HG03520 (cell line): ENCODE data around the gene TACR1.

Source experiments
- ATAC-seq: cut with Tn5 transposase; IDR thresholded peaks from one replicate; pipeline ENCODE4 v1.9.1; 2021; ENCODE audit warnings: mild to moderate bottlenecking, moderate library complexity; ENCODE audit not compliant: unreplicated experiment

The TACR1 gene

GRCh38 chr2:75025216-75025615, 174.1 kb downstream of the TACR1 start:
- no peak for ATAC-seq

DNA sequence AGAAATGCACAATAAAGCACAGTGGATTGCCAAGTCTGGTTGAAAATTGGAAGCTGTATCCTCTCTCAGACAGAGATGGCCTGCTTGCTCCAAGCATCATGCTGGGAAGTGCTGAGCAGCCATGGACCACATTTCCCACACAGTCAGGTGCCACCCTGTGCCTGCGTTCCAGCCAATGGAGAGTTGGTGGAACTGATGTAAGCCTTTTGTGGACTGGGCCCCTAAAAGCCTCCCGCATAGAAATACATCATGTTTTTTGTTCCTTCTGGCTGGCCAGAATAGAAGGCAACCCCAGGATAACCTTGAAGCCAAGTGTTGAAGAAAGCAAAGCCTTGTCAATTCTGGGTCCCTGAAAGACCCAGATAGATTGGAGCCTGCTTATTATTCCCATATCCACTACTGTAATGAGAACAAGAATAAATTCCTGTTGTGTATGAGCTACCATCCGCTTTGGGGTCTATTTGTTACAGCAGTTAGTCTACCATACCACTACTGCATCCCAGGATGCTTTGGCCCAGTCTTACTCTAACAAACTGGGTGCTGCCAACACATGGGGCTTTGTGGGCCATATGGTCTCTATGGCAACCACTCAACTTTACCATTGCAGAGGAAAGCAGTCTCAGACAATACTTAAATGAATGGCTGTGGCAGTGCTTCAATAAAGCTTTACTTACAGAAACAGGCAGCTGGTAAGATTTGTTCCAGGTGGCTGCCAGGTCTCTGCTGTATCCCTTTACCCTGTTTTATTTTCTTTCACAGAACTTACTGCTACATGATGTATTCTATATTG, 175.5 kb downstream of the TACR1 start:
- ATAC-seq: no peak

GRCh38 chr2:75022516-75022915, 176.8 kb downstream of the TACR1 start:
- ATAC-seq: no peak

GRCh38 chr2:75021672-75022071, 177.6 kb downstream of the TACR1 start:
- no peak for ATAC-seq

- no peak for ATAC-seq
These were observed 178.8 kb downstream of the TACR1 start for GRCh38 chr2:75020476-75020875.

DNA sequence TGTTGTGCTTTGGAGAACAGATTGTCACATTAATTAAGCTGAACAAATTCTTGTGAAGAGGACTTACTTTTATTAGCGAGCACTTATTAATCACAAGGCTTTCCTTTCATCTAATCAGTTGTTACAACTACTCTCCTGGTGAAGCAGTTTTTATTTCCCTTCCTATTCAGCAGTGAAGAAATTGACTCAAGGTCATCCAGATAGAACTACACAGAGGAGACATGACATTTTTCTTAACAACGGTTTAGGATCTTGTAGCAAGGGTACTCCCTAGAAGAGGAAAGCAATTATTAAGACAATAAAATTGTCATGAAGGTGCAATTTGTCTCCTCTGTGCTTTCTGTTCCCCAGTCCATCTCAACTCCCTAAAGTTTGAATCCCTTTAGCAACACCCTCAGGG, 179.5 kb downstream of the TACR1 start:
- no peak for ATAC-seq

GRCh38 chr2:75018162-75018561, 181.2 kb downstream of the TACR1 start:
- no peak for ATAC-seq

- ATAC-seq: no peak
These were observed 187.2 kb downstream of the TACR1 start for GRCh38 chr2:75012080-75012479.

DNA sequence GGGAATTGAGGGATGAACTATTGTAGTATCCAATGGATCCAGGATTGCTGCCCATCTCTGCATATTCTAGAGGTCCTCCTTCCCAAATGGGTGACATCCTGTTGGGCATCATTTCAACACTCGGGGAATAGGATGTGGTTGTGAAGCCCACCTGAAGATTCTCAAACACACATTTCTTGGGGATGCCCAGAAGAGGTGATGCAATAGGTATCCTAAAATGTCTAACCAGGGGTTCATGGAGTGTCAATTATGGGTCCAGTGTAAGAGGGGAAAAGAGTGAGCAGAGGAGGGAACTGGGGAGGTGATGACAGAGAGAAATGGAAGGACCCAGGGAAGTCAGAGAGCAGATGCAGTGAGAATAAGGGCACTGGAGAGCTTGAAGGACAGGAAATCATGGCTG, 188.7 kb downstream of the TACR1 start:
- no peak for ATAC-seq

DNA sequence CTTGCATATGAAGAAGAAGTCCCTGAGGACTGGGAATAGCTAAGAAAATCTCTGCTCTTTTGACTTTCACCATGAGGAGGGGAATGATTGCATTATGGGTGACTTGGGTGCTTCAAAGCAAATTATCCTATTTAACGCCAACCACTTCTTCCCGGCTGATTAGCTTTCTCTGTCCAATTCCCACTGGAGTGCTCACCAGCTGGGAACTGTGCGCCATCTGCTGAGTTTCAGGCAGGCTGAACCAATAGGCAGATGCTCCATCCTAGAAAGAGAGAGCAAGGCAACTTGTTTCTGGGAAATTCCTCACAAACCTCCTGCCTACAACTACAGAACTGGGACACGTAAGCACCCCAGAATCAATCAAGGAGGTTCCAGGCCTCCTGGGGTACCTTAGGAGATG, 191.5 kb downstream of the TACR1 start:
- no peak for ATAC-seq

- ATAC-seq: no peak
These were observed 192.3 kb downstream of the TACR1 start for GRCh38 chr2:75007061-75007460.

GRCh38 chr2:75006041-75006440, 193.3 kb downstream of the TACR1 start:
- no peak for ATAC-seq

DNA sequence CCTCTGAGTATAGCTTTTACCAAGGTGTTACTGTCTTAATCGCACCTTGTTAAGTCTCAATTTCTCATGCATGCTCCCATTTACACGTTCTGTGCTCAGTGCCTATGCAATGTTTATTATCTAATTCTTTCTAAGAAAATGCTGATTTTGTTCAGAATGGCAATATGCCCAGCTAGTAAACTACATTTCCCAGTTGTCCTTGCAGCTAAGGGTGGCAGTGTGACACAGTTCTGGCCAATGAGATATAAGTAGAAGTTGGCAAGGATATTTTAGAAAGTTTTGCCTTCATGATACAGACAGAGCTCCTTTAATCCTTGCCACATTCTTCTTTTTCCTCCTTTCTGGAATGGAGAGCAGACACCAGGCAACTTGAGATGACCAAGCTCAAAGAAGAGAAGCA, 195.5 kb downstream of the TACR1 start:
- ATAC-seq: no peak

GRCh38 chr2:75003276-75003675, 196.0 kb downstream of the TACR1 start:
- ATAC-seq: no peak

DNA sequence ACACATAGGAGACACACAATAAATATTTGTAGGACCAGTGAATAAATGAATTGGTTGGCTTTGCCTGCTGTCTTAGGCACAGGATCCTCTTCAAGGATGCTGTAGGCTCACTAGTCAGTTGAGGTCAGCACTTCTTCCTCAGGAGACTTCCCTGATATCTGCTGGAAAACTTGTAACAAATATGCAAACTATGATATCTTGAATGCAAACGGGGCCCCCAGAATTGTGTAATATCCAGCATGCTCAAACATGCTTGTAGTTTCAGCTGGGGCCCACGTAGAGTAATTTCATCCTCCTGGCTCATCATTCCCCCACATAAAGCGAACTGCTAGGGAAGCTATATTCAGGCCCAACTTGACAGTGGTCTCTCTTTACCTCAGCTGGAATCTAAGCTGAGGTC, 197.3 kb downstream of the TACR1 start:
- no peak for ATAC-seq

- ATAC-seq: no peak
These were observed 199.9 kb downstream of the TACR1 start for GRCh38 chr2:74999468-74999867.
